GM12865 (cell line): ENCODE results near the gene ARIH2.

Experiments
- DNase-seq: peaks from one replicate; pipeline ENCODE4 v3.0.0; 2010; ENCODE audit warnings: low read depth
- H3K4me3 ChIP-seq: 2 replicates; pipeline ENCODE4 v1.5.1; 2011; ENCODE audit warnings: mild to moderate bottlenecking, low read depth, low read length, control low read depth
- TF ChIP-seq, protein P1 (sequence below): IDR thresholded peaks from 2 replicates; pipeline ENCODE4 v1.5.1; 2011; ENCODE audit warnings: low read length, control low read depth, low read depth, inconsistent platforms; ENCODE audit not compliant: insufficient read depth; ENCODE audit errors: missing control alignments

ARIH2 gene

DNA sequence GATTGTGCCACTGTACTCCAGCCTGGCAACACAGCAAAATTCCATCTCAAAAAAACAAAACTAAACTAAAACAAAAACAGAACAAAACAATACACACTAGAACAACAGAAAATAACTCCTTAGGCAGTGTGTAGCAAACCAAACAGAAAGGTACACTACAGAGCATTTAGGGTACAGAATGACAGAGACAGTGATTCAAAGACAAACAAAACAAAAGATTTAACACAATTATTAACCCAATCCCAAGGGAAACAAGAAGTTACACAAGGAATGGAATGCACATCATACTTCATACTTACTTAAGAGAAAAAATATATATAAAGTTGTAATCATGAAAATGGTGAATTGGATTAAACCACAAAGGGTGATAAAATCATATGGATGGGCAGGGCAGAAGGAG is 32.9 kb upstream of the ARIH2 start:
- DNase-seq: no peak
- no peak overlapping the region for H3K4me3 ChIP-seq
- TF ChIP-seq, protein P1, sequence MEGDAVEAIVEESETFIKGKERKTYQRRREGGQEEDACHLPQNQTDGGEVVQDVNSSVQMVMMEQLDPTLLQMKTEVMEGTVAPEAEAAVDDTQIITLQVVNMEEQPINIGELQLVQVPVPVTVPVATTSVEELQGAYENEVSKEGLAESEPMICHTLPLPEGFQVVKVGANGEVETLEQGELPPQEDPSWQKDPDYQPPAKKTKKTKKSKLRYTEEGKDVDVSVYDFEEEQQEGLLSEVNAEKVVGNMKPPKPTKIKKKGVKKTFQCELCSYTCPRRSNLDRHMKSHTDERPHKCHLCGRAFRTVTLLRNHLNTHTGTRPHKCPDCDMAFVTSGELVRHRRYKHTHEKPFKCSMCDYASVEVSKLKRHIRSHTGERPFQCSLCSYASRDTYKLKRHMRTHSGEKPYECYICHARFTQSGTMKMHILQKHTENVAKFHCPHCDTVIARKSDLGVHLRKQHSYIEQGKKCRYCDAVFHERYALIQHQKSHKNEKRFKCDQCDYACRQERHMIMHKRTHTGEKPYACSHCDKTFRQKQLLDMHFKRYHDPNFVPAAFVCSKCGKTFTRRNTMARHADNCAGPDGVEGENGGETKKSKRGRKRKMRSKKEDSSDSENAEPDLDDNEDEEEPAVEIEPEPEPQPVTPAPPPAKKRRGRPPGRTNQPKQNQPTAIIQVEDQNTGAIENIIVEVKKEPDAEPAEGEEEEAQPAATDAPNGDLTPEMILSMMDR: no peak

DNA sequence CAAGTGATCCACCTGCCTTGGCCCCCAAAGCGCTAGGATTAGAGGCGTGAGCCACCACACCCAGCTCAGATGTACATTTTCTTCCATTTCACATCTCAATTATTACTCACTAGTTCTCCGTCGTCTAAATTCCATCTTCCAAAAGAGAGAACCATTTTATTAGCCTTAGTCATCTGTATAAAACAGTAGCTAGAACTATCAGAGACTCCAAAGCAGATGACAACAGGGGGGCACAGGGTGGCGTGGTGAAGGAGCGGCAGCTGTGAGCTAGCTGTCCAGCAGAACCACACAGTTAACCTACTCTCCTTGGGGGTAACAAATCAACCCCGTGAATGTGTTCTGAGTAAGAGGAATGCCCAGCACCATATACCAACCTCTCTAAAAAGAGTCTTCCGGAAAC is 27.0 kb upstream of the ARIH2 start:
- no peak overlapping the region for H3K4me3 ChIP-seq
- no peak for DNase-seq
- TF ChIP-seq, protein P1: no peak

DNA sequence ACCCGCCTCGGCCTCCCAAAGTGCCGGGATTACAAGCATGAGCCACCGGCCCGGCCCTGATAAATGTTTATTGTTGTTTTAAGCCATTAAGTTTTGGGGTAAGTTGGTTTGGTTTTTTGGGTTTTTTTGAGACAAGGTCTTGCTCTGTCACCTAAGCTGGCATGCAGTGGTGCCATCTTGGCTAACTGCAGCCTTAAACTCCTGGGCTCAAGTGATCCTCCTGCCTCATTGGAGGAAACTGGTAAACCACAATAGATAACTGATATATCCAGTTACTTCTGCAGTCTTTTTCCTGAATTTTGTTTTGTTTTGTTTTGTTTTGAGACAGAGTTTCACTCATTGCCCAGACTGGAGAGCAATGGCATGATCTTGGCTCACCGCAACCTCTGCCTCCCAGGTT is 24.1 kb upstream of the ARIH2 start:
- TF ChIP-seq, protein P1: no peak
- no peak for DNase-seq
- no peak overlapping the region for H3K4me3 ChIP-seq

DNA sequence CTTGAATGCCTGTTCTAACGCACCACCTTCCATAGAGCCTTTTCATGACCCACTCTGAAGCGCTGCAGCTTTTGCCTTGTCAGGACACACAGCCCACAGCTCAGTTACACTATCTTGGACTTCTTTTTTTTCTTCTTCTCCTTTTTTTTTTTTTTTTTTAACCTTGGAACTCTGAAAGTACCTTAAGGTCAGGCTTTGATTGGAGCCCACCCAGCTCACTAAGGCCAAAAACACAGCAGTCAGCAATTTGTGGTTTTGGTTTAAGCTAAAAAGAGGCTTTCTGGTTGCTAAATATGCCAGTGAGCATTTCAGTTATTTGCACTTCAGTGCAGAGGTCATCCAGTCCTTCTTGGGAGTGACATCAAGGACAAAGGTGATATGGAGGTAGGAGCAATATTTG is 21.7 kb upstream of the ARIH2 start:
- peak; percentile 25 for DNase-seq
- TF ChIP-seq, protein P1: no peak
- H3K4me3 ChIP-seq: no peak overlapping the region

DNA sequence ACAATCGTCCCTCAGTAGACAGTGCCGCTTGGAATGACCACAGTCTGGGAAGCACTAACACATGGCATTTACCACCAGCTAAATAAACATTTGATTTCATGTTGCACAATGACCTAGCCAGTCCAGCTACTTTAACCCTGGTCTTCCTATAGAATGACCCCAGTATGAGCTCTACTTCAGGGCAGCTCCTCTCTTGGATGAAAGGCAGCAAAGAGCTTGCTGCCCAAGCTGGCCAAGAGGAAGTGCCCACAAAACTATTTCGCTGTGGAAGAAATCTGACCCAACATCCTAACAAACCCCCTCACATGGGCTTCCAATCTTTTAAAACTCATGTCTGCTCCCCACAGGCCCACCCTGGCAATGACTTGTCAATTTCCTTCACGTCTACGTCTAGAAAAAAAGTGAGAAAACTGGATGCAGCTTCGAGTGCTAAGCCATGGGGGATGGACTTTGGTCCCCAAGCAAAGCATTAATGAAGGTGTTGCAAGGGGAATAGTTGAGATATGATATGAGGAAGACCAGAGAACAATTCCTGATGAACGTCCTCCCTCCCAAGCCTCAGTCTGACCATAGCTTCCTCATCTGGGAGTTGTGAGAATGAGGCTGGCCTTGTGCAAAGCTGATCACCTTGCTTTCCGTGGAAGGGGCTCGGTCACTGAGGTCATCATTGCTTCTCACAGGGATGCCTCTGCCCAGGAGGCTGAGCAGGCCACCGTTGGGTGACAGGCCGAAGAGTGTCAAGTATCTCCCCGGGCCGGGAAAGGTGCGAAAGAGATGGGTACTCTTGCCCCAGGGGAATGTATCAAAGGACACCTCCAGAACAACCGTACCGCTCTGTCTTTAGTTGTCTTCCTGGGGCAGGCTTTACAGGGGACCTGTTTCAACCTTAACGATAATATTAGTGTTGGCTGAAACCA is 20.9 kb upstream of the ARIH2 start:
- TF ChIP-seq, protein P1: no peak
- peak overlapping the region; percentile 79 for H3K4me3 ChIP-seq
- DNase-seq: peak; percentile 14

DNA sequence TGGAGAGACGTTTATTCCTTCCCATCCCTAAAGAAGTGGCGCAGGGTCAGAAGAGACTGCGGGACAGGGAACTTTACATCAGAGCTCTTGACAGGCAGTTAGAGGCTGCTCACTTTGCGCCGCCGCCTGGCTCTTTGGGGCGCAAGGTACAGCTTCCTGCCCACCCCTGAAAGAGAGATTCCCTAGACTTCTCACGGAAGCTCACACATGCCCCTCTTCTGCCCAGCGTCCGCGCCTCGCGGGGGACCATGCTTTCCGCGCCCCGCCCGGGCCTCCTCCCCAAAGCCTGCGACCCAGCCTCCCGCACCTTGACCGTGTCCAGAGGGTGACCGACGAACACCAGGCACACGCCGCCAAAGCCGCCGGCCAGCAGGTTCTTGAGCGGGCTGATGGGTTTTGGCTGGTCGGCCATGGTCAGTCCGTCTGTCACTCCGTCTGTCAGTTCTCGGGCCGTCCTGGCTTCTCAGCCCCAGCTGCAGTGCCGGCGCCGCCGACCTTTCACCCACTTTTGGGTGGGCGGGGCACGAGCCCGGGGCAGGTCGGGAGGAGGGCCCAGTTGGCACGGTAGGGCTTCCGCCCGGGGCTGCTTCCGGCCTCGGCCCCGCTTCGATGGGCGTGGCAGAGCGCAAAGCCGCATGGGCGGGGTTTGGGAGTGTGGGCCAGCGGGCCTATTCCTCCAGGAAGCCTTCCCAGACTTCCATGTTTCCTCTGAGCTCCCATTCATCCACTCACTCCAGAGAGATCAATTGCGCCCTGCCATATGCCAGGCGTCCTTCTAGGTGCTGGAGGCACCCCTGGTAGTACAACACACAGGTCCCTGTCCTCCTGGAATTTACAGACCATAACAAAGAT is 20.0 kb upstream of the ARIH2 start, which contains the start of gene SLC25A20:
Gene SLC25A20 (minus strand): TSS at position 500 of the 852 bp plus-strand sequence. CDS start 88 bp downstream, at position 412.
- TF ChIP-seq, protein P1: no peak
- DNase-seq: peak; percentile 94
- H3K4me3 ChIP-seq: peak within 1 kb of the TSS; percentile 79
